Endothelial cell of umbilical vein (primary cell): ENCODE data around the gene PIGH. TPM values are rescaled to one million over a fixed set of nuclear protein-coding genes. Genes with fewer than 3 reads are reported as not detected.

ENCODE experiments used
- BruUV-seq: library from RNA; stranded (reverse); fragments of 400-500 nt; replicated peaks from 2 replicates; lab custom pipeline; 2021; lab: Mats Ljungman, UMichigan
- CTCF ChIA-PET: fragments of 300-600, 350-600 bp; sonication (Branson Sonifier 250); formaldehyde crosslinking; loops from one replicate; lab custom pipeline; 2021; ENCODE audit warnings: antibody characterized with exemption, inconsistent platforms; lab: Charles Lee
- POLR2A ChIA-PET: fragments of 300-600, 350-600 bp; sonication (Branson Sonifier 250); formaldehyde crosslinking; loops from one replicate; lab custom pipeline; 2021; ENCODE audit warnings: antibody characterized with exemption, inconsistent platforms; lab: Charles Lee
- DNase-seq: peaks from one replicate; pipeline ENCODE4 v3.0.0-alpha.2; 2011; ENCODE audit warnings: low read depth, low spot score
- FAIRE-seq: peaks from 2 replicates; lab custom pipeline; 2011; peaks lifted over from hg19 to GRCh38; lab: Jason Lieb, UNC
- H2AFZ ChIP-seq: 2 replicates; pipeline ENCODE4 v1.6.0; 2012; ENCODE audit warnings: low read depth, low read length, control low read depth, inconsistent platforms
- H3K27ac ChIP-seq: 2 replicates; pipeline ENCODE4 v1.5.1; 2011; ENCODE audit warnings: low read depth, mild to moderate bottlenecking, control low read depth, low read length, moderate library complexity; ENCODE audit not compliant: insufficient read depth
- H3K27me3 ChIP-seq, 2 experiments: 2 replicates each; pipeline versions ENCODE4 v1.6.0 to v1.6.1; 2011; ENCODE audit warnings: low read length in 2 of 2, mixed read lengths in 1 of 2; ENCODE audit not compliant: control insufficient read depth in 2 of 2, insufficient read depth in 2 of 2
- H3K36me3 ChIP-seq, 2 experiments: 2 replicates in 1 of 2; 3 replicates in 1 of 2; pipeline ENCODE4 v1.5.1; 2011; ENCODE audit warnings: low read length in 2 of 2, mild to moderate bottlenecking in 1 of 2, moderate library complexity in 1 of 2; ENCODE audit not compliant: control insufficient read depth in 2 of 2, insufficient read depth in 2 of 2; ENCODE audit errors: extremely low read depth in 1 of 2
- H3K4me1 ChIP-seq: 3 replicates; pipeline ENCODE4 v1.5.1; 2011; ENCODE audit warnings: mild to moderate bottlenecking, low read length; ENCODE audit not compliant: control insufficient read depth, insufficient read depth; ENCODE audit errors: extremely low read depth
- H3K4me2 ChIP-seq: 2 replicates; pipeline ENCODE4 v1.6.1; 2011; ENCODE audit warnings: low read length, control low read depth, mixed read lengths; ENCODE audit not compliant: insufficient read depth
- H3K4me3 ChIP-seq, 3 experiments: fragments of 200-600 bp in 1 of 3; sonication (generic), shearing (Covaris generic) in 1 of 3; replicated peaks in 1 of 3; 2 replicates each; pipeline ENCODE4 v1.5.1; 2011 to 2016; ENCODE audit warnings: control low read depth in 3 of 3, low read length in 3 of 3, mild to moderate bottlenecking in 2 of 3, inconsistent platforms in 1 of 3, low read depth in 1 of 3, moderate library complexity in 1 of 3; ENCODE audit not compliant: insufficient read depth in 1 of 3
- H3K79me2 ChIP-seq: 2 replicates; pipeline ENCODE4 v1.6.0; 2012; ENCODE audit warnings: low read length, inconsistent platforms; ENCODE audit not compliant: control insufficient read depth, insufficient read depth
- H3K9ac ChIP-seq: replicated peaks from 2 replicates; pipeline ENCODE3; 2011; ENCODE audit warnings: low read length, control low read depth; ENCODE audit not compliant: insufficient read depth; ENCODE audit errors: extremely low read depth
- H3K9me1 ChIP-seq: replicated peaks from 3 replicates; pipeline ENCODE4 v1.6.0; 2011; ENCODE audit warnings: mild to moderate bottlenecking, low read length; ENCODE audit not compliant: control insufficient read depth, insufficient read depth; ENCODE audit errors: extremely low read depth
- H3K9me3 ChIP-seq: replicated peaks from 2 replicates; pipeline ENCODE4 v1.5.1; 2012; ENCODE audit warnings: low read length, inconsistent platforms; ENCODE audit not compliant: control insufficient read depth, insufficient read depth
- H4K20me1 ChIP-seq: replicated peaks from 2 replicates; pipeline ENCODE3; 2011; ENCODE audit warnings: mild to moderate bottlenecking, low read length; ENCODE audit not compliant: control insufficient read depth, insufficient read depth; ENCODE audit errors: extremely low read depth
- CTCF ChIP-seq, 2 donors: IDR thresholded peaks; 1 replicate in 1 of 2; 2 replicates in 1 of 2; pipeline ENCODE4 v1.5.1; 2011; ENCODE audit warnings: low read length in 2 of 2, mild to moderate bottlenecking in 2 of 2, moderate library complexity in 2 of 2, control low read depth in 1 of 2, inconsistent platforms in 1 of 2, low read depth in 1 of 2; ENCODE audit not compliant: insufficient read depth in 1 of 2; ENCODE audit errors: extremely low read depth in 1 of 2
- EZH2 ChIP-seq: IDR thresholded peaks from 2 replicates; pipeline ENCODE4 v1.6.1; 2012; ENCODE audit warnings: borderline replicate concordance, low read depth, mild to moderate bottlenecking, moderate library complexity, low read length, inconsistent platforms; ENCODE audit not compliant: severe bottlenecking
- FOS ChIP-seq: IDR thresholded peaks from 2 replicates; pipeline ENCODE4 v1.6.1; 2011; ENCODE audit warnings: mild to moderate bottlenecking, low read length, moderate library complexity, borderline replicate concordance; ENCODE audit not compliant: insufficient read depth
- JUN ChIP-seq: IDR thresholded peaks from 2 replicates; pipeline ENCODE4 v1.6.1; 2011; ENCODE audit warnings: borderline replicate concordance, low read depth; ENCODE audit not compliant: insufficient read length, insufficient read depth
- POLR2A ChIP-seq: IDR thresholded peaks from 2 replicates; pipeline ENCODE4 v1.6.1; 2012; ENCODE audit warnings: low read depth, mild to moderate bottlenecking, control low read depth, low read length
- POLR2AphosphoS5 ChIP-seq: IDR thresholded peaks from 2 replicates; pipeline ENCODE4 v1.6.1; 2012; ENCODE audit warnings: low read depth, mild to moderate bottlenecking, control low read depth, low read length, moderate library complexity; ENCODE audit not compliant: insufficient read depth
- dilution Hi-C: fragments of 300-500 bp; cut with MboI; formaldehyde crosslinking; loops from one replicate; pipeline ENCODE4 v1.15.0; 2019; ENCODE audit warnings: low sequenced_read_pairs; ENCODE audit not compliant: extremely low pct_ligation_motif_present
- intact Hi-C: fragments of 100-400 bp; cut with micrococcal nuclease; formaldehyde crosslinking; loops from one replicate; pipeline ENCODE4 v1.10.0; 2022
- polyA plus RNA-seq, 4 experiments: library from polyadenylated mRNA; depleted of rRNA in 3 of 4; stranded (reverse) in 3 of 4; unstranded in 1 of 4; fragments of >200 nt; gene quantifications; 2 replicates each; pipeline versions ENCODE4 v1.2.1 to v1.2.3, GENCODE V29; 2011 to 2012; ENCODE audit warnings: missing spikeins in 1 of 4
- total RNA-seq: library from RNA; stranded (reverse); gene quantifications from 2 replicates; pipeline ENCODE4 v1.2.3, GENCODE V29; 2021

The PIGH gene
- total and polyA plus RNA-seq, 2 donors (not counting 3 experiments of a cell fraction or from before 2014, with no cell fraction given), result 12.3 to 18.0 TPM

GRCh38 chr14:67586369-67586768 lies 13.7 kb downstream of the PIGH start:
- CTCF ChIA-PET, result interaction anchor here (0.9 to 13.7 kb wide), 9 partner anchors 13 to 159 kb away, joined by 3 to 394 read pairs (median 5); partner anchors contain the start of genes PIGH, RDH11 and RDH12
- peaks cover 0 to 2% of the 10 kb centered on the region in 2 experiments for H3K27me3 ChIP-seq
- no peaks in the 10 kb centered on the region for H4K20me1 ChIP-seq
- no peaks in the 10 kb centered on the region for H3K9me3 ChIP-seq
- intact Hi-C loops (no loop called here), dilution Hi-C loops (no loop called here)
- H3K4me3 ChIP-seq, result no peak overlapping the region
- no peak for FAIRE-seq
- H3K79me2 ChIP-seq, result no peaks in the 10 kb centered on the region
- no peak overlapping the region for H3K4me2 ChIP-seq
- TF ChIP-seq JUN (no peak), POLR2A (no peak), FOS (no peak), CTCF (IDR thresholded peaks at IDR 0.05; ENCODE audit: extremely low read depth in 1 of 2, insufficient read depth in 1 of 2, low read depth in 1 of 2, low read length in 2 of 2) (no peak), EZH2 (no peak), POLR2AphosphoS5 (no peak)
- H2AFZ ChIP-seq, result no peak overlapping the region
- H3K27ac ChIP-seq, result no peak overlapping the region
- no peak overlapping the region for H3K9ac ChIP-seq
- BruUV-seq, result no TSS peak
- H3K9me1 ChIP-seq, result no peaks in the 10 kb centered on the region
- H3K36me3 ChIP-seq, result peaks cover 0 to 1% of the 10 kb centered on the region in 2 experiments
- no peaks in the 10 kb centered on the region for H3K4me1 ChIP-seq
- POLR2A ChIA-PET, result no interaction called here
- no peak for DNase-seq
